Inferior parietal cortex (tissue), 1 donor: ENCODE measurements around the gene SPNS3.

Experiments
- DNase-seq: peaks from one replicate; pipeline ENCODE4 v3.0.0-alpha.2; 2016; ENCODE audit errors: extremely low spot score

SPNS3 gene

GRCh38 chr17:4488989-4489595, 55.4 kb downstream of the SPNS3 start:
- no peak for DNase-seq

- DNase-seq = no peak
Measured at GRCh38 chr17:4490109-4490591, 56.4 kb downstream of the SPNS3 start.

GRCh38 chr17:4490637-4491061, 56.9 kb downstream of the SPNS3 start:
- DNase-seq = no peak

GRCh38 chr17:4492721-4493561, 59.2 kb downstream of the SPNS3 start:
- no peak for DNase-seq

- DNase-seq = no peak
Measured at GRCh38 chr17:4497101-4497824, 63.5 kb downstream of the SPNS3 start.

GRCh38 chr17:4498461-4499397, 65.0 kb downstream of the SPNS3 start, which contains the start of gene SPNS2:
SPNS2 (plus strand) TSS chr17:4498881; CDS start chr17:4499048, 167 bp downstream.
- peak; percentile 78 for DNase-seq

- no peak for DNase-seq
Measured at GRCh38 chr17:4499431-4500190, 65.9 kb downstream of the SPNS3 start.

- DNase-seq = no peak
Measured at GRCh38 chr17:4500191-4500571, 66.4 kb downstream of the SPNS3 start.

GRCh38 chr17:4501295-4501949, 67.7 kb downstream of the SPNS3 start:
- no peak for DNase-seq

- no peak for DNase-seq
Measured at GRCh38 chr17:4502466-4503154, 68.9 kb downstream of the SPNS3 start.

GRCh38 chr17:4503283-4504025, 69.7 kb downstream of the SPNS3 start:
- DNase-seq = no peak

- no peak for DNase-seq
Measured at GRCh38 chr17:4504188-4504587, 70.4 kb downstream of the SPNS3 start.

GRCh38 chr17:4505187-4505586, 71.4 kb downstream of the SPNS3 start:
- no peak for DNase-seq

GRCh38 chr17:4506175-4506813, 72.6 kb downstream of the SPNS3 start:
- no peak for DNase-seq

- DNase-seq = no peak
Measured at GRCh38 chr17:4506892-4507291, 73.2 kb downstream of the SPNS3 start.

- DNase-seq = no peak
Measured at GRCh38 chr17:4507361-4508111, 73.8 kb downstream of the SPNS3 start.

GRCh38 chr17:4508207-4508606, 74.5 kb downstream of the SPNS3 start:
- DNase-seq = no peak
